ENCODE data around the gene PIK3CG.
"Not testable (repeated sequence)": the region's sequence is repeated elsewhere in the genome, so short reads cannot be mapped to it uniquely, and the experiment has no call there.

PIK3CG gene

DNA sequence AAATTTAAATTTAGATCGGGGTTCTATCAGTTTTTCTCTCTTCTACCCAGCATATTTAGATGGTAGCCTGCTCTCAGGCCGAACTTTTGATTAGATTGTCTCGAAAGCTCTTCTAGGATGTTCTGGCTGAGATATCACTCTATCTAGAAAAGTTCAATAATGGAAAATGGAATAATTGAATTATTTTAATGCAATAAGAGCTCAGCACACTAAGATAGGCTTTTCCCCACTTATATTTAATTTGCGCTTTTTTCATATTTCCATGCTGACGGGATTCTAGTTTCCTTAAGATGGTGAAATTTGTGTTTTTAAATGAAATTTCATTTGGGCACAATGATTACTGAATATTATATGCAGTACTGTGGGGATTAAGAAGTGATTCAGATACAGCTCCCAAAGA lies 73.7 kb downstream of the PIK3CG start:
- no peak for DNase-seq

DNA sequence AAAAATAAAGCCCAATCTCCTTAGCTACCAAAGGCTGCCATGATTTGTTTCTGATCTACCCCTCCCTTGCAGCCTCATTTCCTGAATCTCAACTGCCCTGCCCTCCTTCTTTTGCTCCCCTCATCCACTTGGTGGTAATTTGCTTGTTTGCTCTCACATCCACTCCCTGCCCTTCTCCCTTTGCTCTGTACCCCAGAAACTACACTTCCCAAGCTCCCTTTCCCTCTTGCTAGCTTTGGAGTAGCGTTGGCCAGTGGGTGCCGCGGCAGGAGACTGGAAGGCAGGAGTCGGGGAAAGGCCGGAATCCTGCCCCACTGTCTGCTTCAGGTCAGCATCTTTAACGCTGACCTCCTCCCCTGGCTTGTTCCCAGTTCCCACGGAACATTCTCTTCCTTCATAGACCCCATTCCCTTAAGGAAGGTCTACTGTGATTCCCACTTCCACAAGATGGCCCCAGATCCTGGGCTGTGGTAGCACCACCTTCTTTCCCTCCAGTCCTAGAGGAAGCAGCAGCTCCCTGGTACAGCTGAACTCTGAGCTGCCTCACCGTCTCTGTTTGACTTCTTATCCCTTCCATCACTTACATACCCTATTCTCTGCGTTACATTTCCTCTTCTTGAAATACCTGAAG lies 79.1 kb downstream of the PIK3CG start:
- DNase-seq: no peak

DNA sequence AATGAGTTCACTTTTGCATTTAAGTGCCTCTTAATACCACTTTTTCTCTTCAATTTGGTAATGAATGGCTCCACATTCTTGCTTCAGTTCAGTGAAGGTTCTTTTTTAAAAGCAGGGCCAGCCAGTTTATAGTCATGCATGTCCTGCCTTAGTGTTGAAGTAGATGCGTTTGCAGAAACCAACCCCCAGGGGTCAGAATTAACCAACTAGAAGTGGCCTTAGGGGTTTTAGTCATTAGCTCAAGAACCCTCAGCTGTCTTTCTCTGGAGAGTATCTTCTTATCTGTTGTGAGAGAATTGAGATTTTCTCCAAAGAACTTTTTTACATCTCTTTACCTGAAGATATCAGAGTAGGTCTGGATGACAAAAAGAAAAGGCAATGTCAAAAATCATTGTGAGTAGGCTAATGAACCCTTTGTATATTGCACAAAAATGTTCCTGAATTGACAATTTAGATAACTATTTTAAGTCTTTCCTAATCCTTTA lies 82.2 kb downstream of the PIK3CG start:
- DNase-seq: peak; percentile 42 to 45

DNA sequence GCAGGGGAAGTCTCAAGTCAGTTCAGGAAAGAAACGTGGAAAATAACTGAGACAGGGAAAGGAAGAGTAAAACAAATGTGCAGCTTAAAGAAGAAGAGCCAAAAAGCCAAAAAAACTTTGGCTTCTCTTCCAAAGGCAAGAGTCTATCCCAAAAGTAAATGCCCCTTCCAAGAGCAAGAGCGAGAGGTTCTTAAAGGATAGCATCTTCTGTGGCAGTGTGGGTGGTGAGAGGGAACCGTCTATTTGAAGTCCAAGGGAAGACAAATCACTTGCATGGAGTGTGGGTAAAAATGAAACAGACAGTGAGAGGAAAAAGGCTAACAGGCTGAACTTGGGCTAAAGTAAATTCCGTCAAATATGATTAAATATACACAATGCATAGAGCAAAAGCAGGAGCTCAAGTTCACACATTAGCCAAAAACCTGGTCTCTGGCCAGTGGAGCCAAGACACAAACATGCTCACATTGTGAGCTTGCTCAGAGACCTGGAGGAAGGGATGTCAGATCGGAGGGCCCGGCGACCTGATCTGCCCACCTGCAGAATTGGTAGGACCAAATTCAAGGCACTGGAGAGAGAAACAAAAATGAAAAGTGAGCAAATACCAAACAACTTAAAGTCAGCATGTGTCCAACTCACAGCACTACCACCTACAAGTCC lies 87.0 kb downstream of the PIK3CG start:
- DNase-seq: no peak

DNA sequence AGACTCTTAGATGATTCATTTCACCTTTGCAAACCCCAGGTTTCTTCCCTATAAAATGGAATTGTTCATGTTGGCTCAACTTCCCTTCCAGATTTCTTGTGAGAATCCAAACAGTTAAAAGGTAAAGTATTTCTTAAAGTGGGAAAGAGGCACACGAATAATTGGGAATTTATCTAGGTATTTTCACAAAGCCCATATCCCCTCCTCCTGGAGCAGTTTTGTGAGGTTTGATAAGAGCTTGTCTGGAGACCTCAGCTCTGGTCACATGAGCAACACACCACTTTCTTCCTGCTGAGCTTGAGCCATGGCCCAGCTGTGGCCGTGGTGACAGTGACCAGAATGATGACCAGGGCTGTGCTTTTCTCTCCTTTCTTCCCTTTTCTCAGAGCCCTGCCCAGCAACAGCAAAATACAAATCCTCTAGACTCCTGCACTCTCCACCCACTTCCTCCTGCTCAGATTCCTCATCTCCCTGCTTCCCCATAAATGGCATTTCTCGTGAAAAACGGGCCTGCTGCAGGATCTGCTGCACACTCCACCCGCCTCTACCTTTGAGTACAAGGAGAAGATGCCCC lies 87.7 kb downstream of the PIK3CG start:
- DNase-seq: peak in 1 of 2 donors; percentile 33

DNA sequence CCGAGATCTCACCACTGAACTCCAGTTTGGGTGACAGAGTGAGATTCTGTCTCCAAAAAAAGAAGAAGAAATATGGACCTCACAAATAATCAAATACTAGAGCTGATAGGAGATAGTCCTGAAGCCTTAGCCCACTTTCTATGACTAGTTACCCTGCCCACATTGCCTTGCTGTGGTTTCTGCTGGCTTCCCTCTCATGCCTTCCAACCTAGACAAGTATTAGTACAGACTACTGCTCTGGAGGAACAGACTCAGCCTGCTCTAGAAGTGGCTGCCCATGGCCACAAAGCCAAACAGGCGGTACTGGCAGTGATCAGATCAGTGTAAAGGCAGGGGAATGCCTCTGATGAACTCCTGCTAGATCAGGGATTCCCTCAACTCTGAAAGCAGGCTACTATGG lies 89.8 kb downstream of the PIK3CG start:
- no peak for DNase-seq

DNA sequence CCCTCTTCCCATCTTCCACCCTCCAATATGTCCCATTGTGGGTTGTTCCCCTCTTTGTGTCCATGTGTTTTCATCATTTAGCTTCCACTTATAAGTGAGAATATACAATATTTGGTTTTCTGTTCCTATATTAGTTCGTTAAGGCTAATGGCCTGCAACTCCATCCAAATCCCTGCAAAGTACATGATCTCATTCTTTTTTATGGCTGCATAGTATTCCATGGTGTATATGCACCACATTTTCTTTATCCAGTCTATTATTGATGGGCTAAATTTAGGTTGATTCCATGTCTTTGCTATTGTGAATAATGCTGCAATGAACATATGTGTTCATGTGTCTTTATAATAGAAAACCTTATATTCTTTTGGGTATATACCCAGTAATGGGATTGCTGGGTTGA lies 90.8 kb downstream of the PIK3CG start:
- not testable (repeated sequence) for DNase-seq
